GM12878 (cell line): Measurements from ENCODE around the gene AOPEP. TPM values are rescaled to one million over a fixed set of nuclear protein-coding genes. Genes with fewer than 3 reads are reported as not detected.

Source experiments
- ATAC-seq: fragments of 200-7000 bp; cut with Tn5 transposase; 3 replicates; pipeline ENCODE4 v1.9.1; 2020; ENCODE audit warnings: mild to moderate bottlenecking, moderate library complexity
- BruUV-seq: library from RNA; stranded (reverse); fragments of 400-500 nt; replicated peaks from 2 replicates; lab custom pipeline; 2021; lab: Mats Ljungman, UMichigan
- CTCF ChIA-PET: fragments of 300-600 bp; sonication (Branson Sonifier 250); formaldehyde crosslinking; extraction: SDS; loops from one replicate; lab custom pipeline; 2021; ENCODE audit warnings: inconsistent platforms; lab: Yijun Ruan, JAX
- POLR2A ChIA-PET: fragments of 350-600 bp; formaldehyde crosslinking; extraction: SDS; loops from one replicate; lab custom pipeline; 2021; ENCODE audit warnings: inconsistent platforms; lab: Charles Lee
- RAD21 ChIA-PET: fragments of 300-600 bp; sonication (Branson Sonifier 250); formaldehyde crosslinking; loops from one replicate; lab custom pipeline; 2023; ENCODE audit warnings: antibody characterized with exemption; ENCODE audit not compliant: unreplicated experiment; lab: Charles Lee
- SMC1A ChIA-PET: fragments of 300-600 bp; sonication (Branson Sonifier 250); formaldehyde crosslinking; loops from one replicate; lab custom pipeline; 2023; ENCODE audit not compliant: unreplicated experiment, uncharacterized antibody; lab: Charles Lee
- DNase-seq: peaks from one replicate; pipeline ENCODE4 v3.0.0-alpha.2; 2011; ENCODE audit warnings: low read depth, low spot score
- FAIRE-seq: peaks from 3 replicates; lab custom pipeline; 2011; peaks lifted over from hg19 to GRCh38; lab: Jason Lieb, UNC
- H2AFZ ChIP-seq: 2 replicates; pipeline ENCODE4 v1.6.0; 2011; ENCODE audit warnings: low read depth, low read length, control low read depth; ENCODE audit not compliant: control insufficient read depth
- H3K27ac ChIP-seq: 2 replicates; pipeline ENCODE4 v1.5.1; 2011; ENCODE audit warnings: control low read depth; ENCODE audit not compliant: control insufficient read depth, insufficient read depth
- H3K27me3 ChIP-seq, 2 experiments: replicated peaks in 1 of 2; 2 replicates each; pipeline versions ENCODE4 v1.6.0 to v1.6.1; 2011; ENCODE audit warnings: low read length in 1 of 2; ENCODE audit not compliant: control insufficient read depth in 2 of 2, insufficient read depth in 2 of 2
- H3K36me3 ChIP-seq, 2 experiments: 2 replicates each; pipeline ENCODE4 v1.5.1; 2011; ENCODE audit warnings: low read length in 1 of 2; ENCODE audit not compliant: control insufficient read depth in 2 of 2, insufficient read depth in 2 of 2
- H3K4me1 ChIP-seq: 2 replicates; pipeline ENCODE4 v1.6.1; 2011; ENCODE audit warnings: mild to moderate bottlenecking, low read length, moderate library complexity, mixed read lengths; ENCODE audit not compliant: control insufficient read depth, insufficient read depth
- H3K4me2 ChIP-seq: 2 replicates; pipeline ENCODE4 v1.6.0; 2011; ENCODE audit warnings: control low read depth; ENCODE audit not compliant: control insufficient read depth, insufficient read depth
- H3K4me3 ChIP-seq: fragments of 200-600 bp; sonication (generic); 2 replicates; pipeline ENCODE4 v1.5.1; 2016
- H3K79me2 ChIP-seq: 2 replicates; pipeline ENCODE4 v1.6.0; 2011; ENCODE audit warnings: low read length; ENCODE audit not compliant: control insufficient read depth, insufficient read depth
- H3K9ac ChIP-seq: 2 replicates; pipeline ENCODE4 v1.8.0; 2011; ENCODE audit warnings: low read length, control low read depth, mixed read lengths; ENCODE audit not compliant: control insufficient read depth, insufficient read depth
- H3K9me3 ChIP-seq: replicated peaks from 3 replicates; pipeline ENCODE4 v1.5.1; 2011; ENCODE audit warnings: mild to moderate bottlenecking, low read length; ENCODE audit not compliant: control insufficient read depth, insufficient read depth
- H4K20me1 ChIP-seq: 2 replicates; pipeline ENCODE4 v1.6.0; 2011; ENCODE audit not compliant: control insufficient read depth, insufficient read depth
- ASH2L ChIP-seq: fragments of 300-600, 200-600 bp; sonication (generic); IDR thresholded peaks from 2 replicates; pipeline ENCODE4 v1.6.1; 2017; ENCODE audit warnings: low read depth, mild to moderate bottlenecking, borderline replicate concordance
- EED ChIP-seq: sonication (generic); IDR thresholded peaks from 2 replicates; pipeline ENCODE4 v1.6.1; 2016; ENCODE audit warnings: antibody characterized with exemption, low read depth
- IKZF1 ChIP-seq: fragments of 450-650 bp; conservative IDR thresholded peaks from 2 replicates; pipeline ENCODE4 v1.6.1; 2017; ENCODE audit warnings: antibody characterized with exemption, mild to moderate bottlenecking
- IKZF2 ChIP-seq, 2 experiments: fragments of 450-650 bp; IDR thresholded peaks; 2 replicates each; pipeline ENCODE4 v1.6.1; 2017; ENCODE audit warnings: mild to moderate bottlenecking in 2 of 2, moderate library complexity in 2 of 2
- MEF2A ChIP-seq: IDR thresholded peaks from 2 replicates; pipeline ENCODE4 v1.6.1; 2011; ENCODE audit warnings: low read depth, mild to moderate bottlenecking, low read length, moderate library complexity; ENCODE audit not compliant: insufficient read depth
- NFXL1 ChIP-seq: fragments of 450-650 bp; IDR thresholded peaks from 2 replicates; pipeline ENCODE4 v1.6.1; 2017; ENCODE audit warnings: antibody characterized with exemption, mild to moderate bottlenecking, borderline replicate concordance
- SPI1 ChIP-seq: IDR thresholded peaks from 2 replicates; pipeline ENCODE4 v1.6.1; 2011; ENCODE audit warnings: low read depth, mild to moderate bottlenecking, low read length, moderate library complexity, borderline replicate concordance; ENCODE audit not compliant: insufficient read depth
- ZNF274 ChIP-seq: IDR thresholded peaks from one replicate; pipeline ENCODE4 v1.8.0; 2011; ENCODE audit not compliant: insufficient read length, insufficient read depth
- WGBS: methylation state at CpG from one replicate; pipeline ENCODE4 v1.1.6; 2016; ENCODE audit warnings: low lambda C conversion rate; ENCODE audit not compliant: insufficient replicate concordance, insufficient coverage; ENCODE audit errors: missing lambda C conversion rate; 5-methylcytosine and 5-hydroxymethylcytosine counted together
- in situ Hi-C: fragments of 300-500 bp; cut with MboI; formaldehyde crosslinking; loops from 9 replicates; pipeline ENCODE4 v1.14.3; 2018; ENCODE audit warnings: mixed read lengths
- intact Hi-C: fragments of 100-400 bp; cut with micrococcal nuclease; formaldehyde crosslinking; loops from one replicate; pipeline ENCODE4 v1.14.2; 2022; ENCODE audit not compliant: unreplicated experiment
- polyA plus RNA-seq, 11 experiments: library from polyadenylated mRNA; depleted of rRNA in 4 of 11; unstranded in 6 of 11; stranded (reverse) in 5 of 11; fragments of >200 nt; fragmentation: Nextera tagmentation in 4 of 11; fragmentation: Illumina TruSeq in 1 of 11; extraction: Ambion mirVana in 4 of 11; extraction: Trizol in 1 of 11; gene quantifications; 1 replicate in 1 of 11; 2 replicates in 10 of 11; pipeline versions ENCODE4 v1.2.1 to v1.2.3, GENCODE V29; 2011 to 2016; ENCODE audit warnings: inconsistent platforms in 2 of 11, missing spikeins in 2 of 11, low read depth in 1 of 11
- total RNA-seq, 4 experiments: library from RNA; depleted of rRNA in 3 of 4; stranded (reverse); fragments of >200 nt in 3 of 4; fragmentation: Illumina TruSeq in 1 of 4; extraction: Trizol in 1 of 4; gene quantifications; 2 replicates each; pipeline versions ENCODE4 v1.2.1 to v1.2.3, GENCODE V29; 2013 to 2021

The AOPEP gene
- total and polyA plus RNA-seq, 10 of the 15 experiments (the other 5 are each of a cell fraction or from before 2014, with no cell fraction given) = 2.3 to 16.9 (median 10.1) TPM

GRCh38 chr9:94812343-94812742 lies 85.8 kb downstream of the AOPEP start:
- Histone ChIP-seq H4K20me1 (no peaks in the 10 kb centered on the region), H3K4me3 (no peak overlapping the region), H3K27me3 (no peaks in the 10 kb centered on the region), H2AFZ (no peak overlapping the region), H3K9ac (no peak overlapping the region), H3K79me2 (no peaks in the 10 kb centered on the region), H3K36me3 (peaks cover 0 to 2% of the 10 kb centered on the region in 2 experiments; a peak in 1 of 4 replicates), H3K9me3 (no peaks in the 10 kb centered on the region), H3K4me2 (peak overlapping the region; percentile 2; the same call in 1 of the 2 replicates), H3K27ac (peak overlapping the region; percentile 34), H3K4me1 (peaks cover 18% of the 10 kb centered on the region)
- in situ Hi-C loops = no loop called here
- intact Hi-C loops = no loop called here
- POLR2A ChIA-PET = interaction anchor here (1.4 to 1.6 kb wide), 2 partner anchors 9 to 13 kb away, joined by 4 to 7 read pairs; no protein-coding TSS in a partner anchor
- TF ChIP-seq ZNF274 (no peak), ASH2L (no peak), NFXL1 (no peak), IKZF1 (0 out of 2 replicates have a peak, but pooled peaks have one; percentile 23), IKZF2 (IDR thresholded peaks at IDR 0.05) (peak in 1 of 2 experiments; percentile 39; a peak in 2 of 4 replicates), EED (0 out of 2 replicates have a peak, but pooled peaks have one; percentile 26)
- RAD21 ChIA-PET = interaction anchor here (0.6 to 1.5 kb wide), 5 partner anchors 8 to 37 kb away, joined by 3 to 7 read pairs (median 4); no protein-coding TSS in a partner anchor
- CTCF ChIA-PET = interaction anchor here (1.0 to 1.4 kb wide), 3 partner anchors 8 to 313 kb away, joined by 3 to 4 read pairs (median 3); no protein-coding TSS in a partner anchor
- BruUV-seq = no TSS peak
- ATAC-seq = peak; percentile 70
- WGBS = 73% methylated on average over 2 of the region's 2 CpGs
- DNase-seq = no peak
- SMC1A ChIA-PET = interaction anchor here (1.0 to 1.2 kb wide), 4 partner anchors 9 to 67 kb away, joined by 3 to 5 read pairs (median 4); no protein-coding TSS in a partner anchor
- no peak for FAIRE-seq

GRCh38 chr9:94813379-94813778 lies 86.9 kb downstream of the AOPEP start:
- WGBS = 93% methylated on average over 1 of the region's 1 CpG
- SMC1A ChIA-PET = interaction anchor here (1.0 to 1.5 kb wide), 4 partner anchors 10 to 66 kb away, joined by 3 to 5 read pairs (median 4); no protein-coding TSS in a partner anchor
- CTCF ChIA-PET = interaction anchor here (0.9 to 1.4 kb wide), 5 partner anchors 9 to 314 kb away, joined by 3 read pairs; no protein-coding TSS in a partner anchor

More at GRCh38 chr9:94813379-94813778, 86.9 kb downstream of the AOPEP start:
- Histone ChIP-seq H3K4me3 (no peak overlapping the region), H3K4me1 (peaks cover 8% of the 10 kb centered on the region), H3K36me3 (peaks cover 0 to 2% of the 10 kb centered on the region in 2 experiments; a peak in 1 of 4 replicates), H3K9me3 (no peaks in the 10 kb centered on the region), H4K20me1 (no peaks in the 10 kb centered on the region), H2AFZ (no peak overlapping the region), H3K27me3 (no peaks in the 10 kb centered on the region), H3K79me2 (no peaks in the 10 kb centered on the region), H3K4me2 (no peak overlapping the region), H3K27ac (no peak overlapping the region), H3K9ac (no peak overlapping the region)
- no TSS peak for BruUV-seq
- DNase-seq = no peak
- in situ Hi-C loops = no loop called here
- intact Hi-C loops = no loop called here
- no peak for FAIRE-seq
- ChIA-PET RAD21 (interaction anchor here (0.6 to 1.5 kb wide), 7 partner anchors 9 to 104 kb away, joined by 3 to 7 read pairs (median 4); no protein-coding TSS in a partner anchor), POLR2A (interaction anchor here (0.5 to 1.4 kb wide), 3 partner anchors 8 to 62 kb away, joined by 3 to 8 read pairs (median 7); no protein-coding TSS in a partner anchor)
- no peak for ATAC-seq
- no peak for TF ChIP-seq SPI1
- no peak for TF ChIP-seq NFXL1
- TF ChIP-seq MEF2A = no peak
